GM18498 (cell line): ENCODE results near the gene EVC.

Experiments
- ATAC-seq: cut with Tn5 transposase; IDR thresholded peaks from one replicate; pipeline ENCODE4 v1.9.1; 2021; ENCODE audit warnings: mild to moderate bottlenecking, moderate library complexity; ENCODE audit not compliant: unreplicated experiment

The EVC gene

GRCh38 chr4:5710961-5711478 is at the start of gene EVC:
TSS of gene EVC (plus strand) at chr4:5711201. CDS start at chr4:5711381, 180 bp downstream.
- ATAC-seq = no peak

- no peak for ATAC-seq
Measured at GRCh38 chr4:5661237-5661636, 49.8 kb upstream of the EVC start.

GRCh38 chr4:5662555-5662954 is 48.4 kb upstream of the EVC start:
- no peak for ATAC-seq

GRCh38 chr4:5664778-5665177 is 46.2 kb upstream of the EVC start:
- no peak for ATAC-seq

- no peak for ATAC-seq
Measured at GRCh38 chr4:5666741-5667140, 44.3 kb upstream of the EVC start.

- no peak for ATAC-seq
Measured at GRCh38 chr4:5676763-5677162, 34.2 kb upstream of the EVC start.

- no peak for ATAC-seq
Measured at GRCh38 chr4:5678977-5679376, 32.0 kb upstream of the EVC start.

GRCh38 chr4:5683566-5683965 is 27.4 kb upstream of the EVC start:
- ATAC-seq = no peak

- ATAC-seq = no peak
Measured at GRCh38 chr4:5685296-5685695, 25.7 kb upstream of the EVC start.

- ATAC-seq = no peak
Measured at GRCh38 chr4:5686338-5686737, 24.7 kb upstream of the EVC start.

- ATAC-seq = no peak
Measured at GRCh38 chr4:5689065-5689464, 21.9 kb upstream of the EVC start.

- ATAC-seq = no peak
Measured at GRCh38 chr4:5691491-5692132, 19.4 kb upstream of the EVC start.

GRCh38 chr4:5693871-5694270 is 17.1 kb upstream of the EVC start:
- no peak for ATAC-seq

GRCh38 chr4:5696341-5696740 is 14.7 kb upstream of the EVC start:
- no peak for ATAC-seq

GRCh38 chr4:5700459-5700858 is 10.5 kb upstream of the EVC start:
- ATAC-seq = no peak

GRCh38 chr4:5701971-5702370 is 9.0 kb upstream of the EVC start:
- ATAC-seq = no peak

- ATAC-seq = no peak
Measured at GRCh38 chr4:5703831-5704230, 7.2 kb upstream of the EVC start.

GRCh38 chr4:5704276-5704675 is 6.7 kb upstream of the EVC start:
- ATAC-seq = no peak

GRCh38 chr4:5705647-5706320 is 5.2 kb upstream of the EVC start:
- ATAC-seq = no peak

GRCh38 chr4:5706486-5707290 is 4.3 kb upstream of the EVC start:
- no peak for ATAC-seq

GRCh38 chr4:5707366-5707765 is 3.6 kb upstream of the EVC start:
- no peak for ATAC-seq
